Activated CD8-positive, alpha-beta memory T cell treated with anti-CD3 and anti-CD28 coated beads, Interleukin-2, amount 50 U/mL, for 4 hours (primary cell): ENCODE results near the gene KDM6B.

Experiments
- DNase-seq: peaks from one replicate; pipeline ENCODE4 v3.0.0-alpha.2; 2020

Gene KDM6B

DNA sequence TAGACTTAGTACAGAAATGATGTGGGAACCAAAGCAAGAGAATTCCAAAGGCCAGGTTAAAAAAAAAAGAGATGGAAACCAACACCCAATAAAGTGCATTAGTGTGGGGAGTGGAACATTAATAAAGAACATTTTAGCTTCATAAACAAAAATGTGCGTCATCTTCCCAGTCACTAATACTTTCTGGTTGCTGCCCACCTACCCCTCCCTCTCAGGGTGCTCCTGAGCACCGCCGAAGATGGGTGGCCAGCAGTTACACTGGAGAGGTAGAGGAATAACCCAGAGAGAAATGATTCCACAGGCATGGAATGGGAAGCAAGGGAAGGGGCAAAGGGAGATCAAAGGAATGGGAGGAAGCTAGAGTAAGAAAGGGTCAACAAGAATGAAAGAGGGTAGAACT lies 48.6 kb downstream of the KDM6B start:
- DNase-seq: no peak
